AG08395 (cell line): Measurements from ENCODE around the gene OSTN.
A peak's percentile ranks its signal among the peaks of the same experiment; 100 is the strongest.
"Not testable (repeated sequence)": the region's sequence is repeated elsewhere in the genome, so short reads cannot be mapped to it uniquely, and the experiment has no call there.

Experiments used
- DNase-seq: peaks from one replicate; pipeline ENCODE4 v3.0.0; 2012; ENCODE audit warnings: mixed read lengths, low spot score

OSTN gene

DNA sequence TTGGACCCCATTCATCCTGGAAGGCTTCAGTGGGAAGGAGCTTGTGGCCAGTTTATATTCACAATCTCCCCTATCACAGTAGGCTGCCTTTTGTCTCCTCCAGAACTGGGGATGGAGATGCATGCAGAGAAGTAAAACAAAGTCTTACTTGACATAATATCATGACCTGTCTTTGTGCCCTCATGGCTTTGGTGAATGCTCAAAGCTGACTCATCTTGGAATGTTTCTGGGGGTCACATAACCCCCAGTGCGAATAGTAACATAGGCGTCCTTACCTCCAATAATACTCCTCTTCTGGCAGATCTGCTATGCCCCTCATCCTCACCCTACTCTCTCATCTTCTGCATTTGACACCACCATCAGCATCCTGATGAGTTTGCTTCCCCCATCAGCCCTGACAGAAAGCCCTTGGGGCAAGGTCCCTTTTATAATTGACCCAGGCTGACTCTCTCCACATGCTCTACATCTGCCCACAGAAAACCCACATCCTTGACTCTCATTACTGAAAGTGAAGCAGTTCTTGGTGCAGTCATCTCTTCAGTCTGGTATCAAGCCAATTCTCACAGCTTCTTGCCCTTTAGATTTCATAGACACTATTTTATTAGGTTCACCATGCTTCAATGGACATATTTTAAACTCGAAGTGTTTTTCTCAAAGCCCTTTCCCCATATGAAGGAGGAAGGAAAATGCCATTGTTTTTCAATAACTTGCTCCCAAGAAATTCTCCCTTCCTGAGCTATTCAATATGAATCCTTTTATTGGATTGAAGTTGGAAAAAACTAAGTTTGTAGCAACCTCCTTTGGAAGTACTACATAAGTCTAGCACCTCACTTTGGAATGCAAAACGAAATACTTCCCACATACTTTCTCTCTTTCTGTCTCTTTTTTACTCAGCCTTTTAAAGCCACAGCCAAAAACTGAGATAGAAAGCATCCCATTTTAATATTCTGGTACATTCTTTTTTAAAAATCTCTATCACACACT, 36.6 kb downstream of the OSTN start:
- DNase-seq = peak; percentile 46

DNA sequence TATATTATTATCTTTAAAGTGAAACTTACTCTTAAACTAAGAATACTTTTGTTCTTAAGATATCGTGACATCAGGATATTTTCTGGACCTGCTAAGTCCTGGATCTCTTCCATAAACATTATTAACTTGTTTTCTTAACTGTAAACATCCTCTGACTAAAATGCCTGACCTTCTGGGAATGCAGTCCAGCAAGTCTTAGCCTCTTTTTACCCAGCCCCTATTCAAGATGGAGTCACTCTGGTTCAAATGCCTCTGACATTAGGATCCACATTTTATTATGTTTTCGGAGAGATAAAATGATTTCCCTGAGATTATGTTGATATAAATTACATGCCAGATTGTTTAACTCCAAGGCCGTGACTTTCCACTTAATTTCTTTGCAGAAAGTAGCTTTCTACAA, 37.6 kb downstream of the OSTN start:
- no peak for DNase-seq

DNA sequence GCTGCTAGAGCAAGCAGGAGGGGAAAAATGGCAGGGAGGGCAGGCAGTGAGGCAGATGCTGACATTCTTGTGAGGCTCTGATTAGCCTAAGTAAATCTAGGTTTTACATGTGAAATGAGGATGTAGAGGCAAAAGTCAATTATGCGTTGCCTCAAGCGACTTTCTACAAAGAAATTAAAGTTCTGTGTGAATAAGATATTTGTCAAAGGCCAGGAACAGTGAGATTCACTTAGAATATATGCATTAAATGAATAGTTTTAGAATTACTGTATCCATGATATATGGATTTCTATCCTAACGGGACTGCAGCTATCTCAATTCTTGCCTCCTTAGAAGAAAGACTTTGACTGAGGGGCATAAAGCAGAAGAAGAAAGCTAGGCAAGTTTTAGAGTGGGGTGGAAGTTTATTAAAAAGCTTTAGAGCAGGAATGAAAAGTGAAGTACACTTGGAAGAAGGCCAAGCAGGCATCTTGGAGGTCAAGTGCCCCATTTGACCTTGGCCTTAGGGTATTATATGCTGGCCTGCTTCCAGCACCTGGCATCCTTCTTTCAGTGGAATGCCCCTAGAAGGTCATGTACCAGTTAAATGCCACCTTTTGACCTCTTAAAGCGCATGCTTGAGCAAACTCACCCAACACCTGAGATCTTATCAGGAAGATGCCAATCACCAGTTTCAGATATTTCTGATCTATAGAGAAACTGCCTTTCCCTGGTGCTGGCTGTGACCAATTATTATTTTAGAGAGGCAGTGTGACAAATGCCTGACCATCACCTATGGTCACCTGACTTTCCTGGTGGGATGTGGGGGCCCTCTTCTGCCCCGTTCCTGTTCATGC, 38.2 kb downstream of the OSTN start:
- DNase-seq = no peak

DNA sequence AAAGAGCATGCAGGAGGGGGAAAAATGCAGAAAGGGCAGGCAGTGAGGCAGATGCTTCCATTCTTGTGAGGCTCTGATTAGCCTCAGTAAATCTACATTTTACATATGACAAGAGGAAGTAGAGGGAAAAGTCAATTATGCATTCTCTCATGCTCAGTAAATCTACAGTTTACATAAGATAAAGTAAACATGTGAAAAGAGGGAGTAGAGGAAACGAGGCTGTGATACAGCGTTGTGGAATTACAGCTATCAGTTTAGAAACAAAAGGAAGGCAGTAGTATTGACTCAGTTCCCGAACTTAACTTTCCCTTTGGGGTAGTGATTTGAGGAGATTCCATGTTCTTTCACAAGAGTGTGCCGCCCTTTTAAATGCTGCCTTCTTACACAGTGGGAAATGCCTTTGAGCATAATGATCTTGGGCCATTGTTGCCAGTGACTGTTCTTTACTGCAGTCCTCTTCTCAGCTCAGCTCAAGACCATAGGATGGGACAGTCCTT, 39.3 kb downstream of the OSTN start:
- no peak for DNase-seq

DNA sequence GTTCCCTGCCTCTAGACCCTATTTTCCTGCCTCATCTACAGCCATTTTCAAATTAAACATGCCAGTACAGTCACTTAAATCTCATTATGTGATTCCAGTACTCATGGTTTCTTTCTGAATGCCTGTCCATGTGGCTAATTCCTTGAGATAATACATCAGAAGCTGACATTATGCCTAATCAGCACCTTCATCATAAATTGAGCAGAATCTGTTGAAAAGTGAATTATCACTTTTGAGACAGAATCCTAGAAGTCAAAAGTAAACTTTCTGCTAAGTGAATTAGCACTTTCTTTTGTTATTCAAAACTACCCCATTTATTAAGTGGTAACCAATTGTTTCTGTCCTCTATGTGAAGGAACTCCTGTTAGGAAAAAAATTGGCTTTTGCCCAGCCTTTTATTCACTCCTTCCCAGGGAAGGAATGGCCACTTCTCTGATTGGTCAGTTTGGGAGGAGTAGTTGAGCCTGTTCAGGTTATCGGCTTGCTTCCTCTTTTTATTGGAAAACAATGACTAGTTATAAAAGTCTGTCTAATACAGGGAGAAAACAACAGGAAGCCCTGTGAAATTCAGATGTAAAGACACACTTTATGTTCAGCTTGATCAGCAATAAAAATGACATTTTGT, 40.5 kb downstream of the OSTN start:
- no peak for DNase-seq

DNA sequence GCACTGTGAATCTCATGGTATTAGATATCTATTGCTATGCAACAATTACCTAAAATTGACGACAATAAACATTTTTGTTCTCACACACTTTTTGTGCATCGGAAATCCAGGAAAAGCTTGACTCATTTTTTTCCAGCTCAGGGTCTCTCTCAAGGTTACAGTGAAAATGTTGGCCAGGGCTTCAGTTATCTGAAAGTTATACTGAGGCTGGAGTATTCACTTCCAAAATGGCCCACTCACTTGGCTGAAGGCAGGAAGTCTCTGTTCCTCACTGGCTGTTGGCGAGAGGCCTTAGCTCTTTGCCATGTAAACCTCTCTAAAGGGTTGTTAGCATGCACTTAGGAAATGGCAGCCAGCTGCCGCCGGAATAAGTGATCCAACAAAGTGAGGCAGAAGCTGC, 41.4 kb downstream of the OSTN start:
- no peak for DNase-seq

DNA sequence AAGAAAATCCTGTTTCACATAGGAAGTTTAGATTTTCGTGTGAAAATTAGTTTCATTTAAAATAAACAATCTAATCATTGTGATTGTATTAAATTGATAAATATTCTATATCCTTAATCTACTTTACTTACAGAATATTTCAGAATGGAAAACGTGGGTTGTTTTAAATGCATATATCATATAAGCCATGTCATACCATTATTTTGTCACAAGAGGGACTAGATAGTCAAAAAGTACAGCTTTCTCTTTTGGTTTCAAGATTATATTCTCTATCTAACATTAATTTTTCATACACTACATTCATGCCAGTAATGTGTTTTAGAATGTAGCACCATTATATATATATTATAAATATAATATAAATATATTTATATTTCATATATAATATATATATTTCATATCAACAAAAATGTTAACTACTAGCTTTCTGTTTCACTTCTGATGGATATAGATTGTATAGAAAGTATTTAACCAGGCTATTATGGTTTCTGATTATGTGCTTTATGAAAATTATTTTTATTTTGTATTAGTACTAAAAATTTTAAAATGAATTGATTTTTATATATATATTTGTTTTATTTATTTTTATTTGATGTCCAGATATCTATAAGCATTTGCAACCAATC, 45.3 kb downstream of the OSTN start:
- no peak for DNase-seq

DNA sequence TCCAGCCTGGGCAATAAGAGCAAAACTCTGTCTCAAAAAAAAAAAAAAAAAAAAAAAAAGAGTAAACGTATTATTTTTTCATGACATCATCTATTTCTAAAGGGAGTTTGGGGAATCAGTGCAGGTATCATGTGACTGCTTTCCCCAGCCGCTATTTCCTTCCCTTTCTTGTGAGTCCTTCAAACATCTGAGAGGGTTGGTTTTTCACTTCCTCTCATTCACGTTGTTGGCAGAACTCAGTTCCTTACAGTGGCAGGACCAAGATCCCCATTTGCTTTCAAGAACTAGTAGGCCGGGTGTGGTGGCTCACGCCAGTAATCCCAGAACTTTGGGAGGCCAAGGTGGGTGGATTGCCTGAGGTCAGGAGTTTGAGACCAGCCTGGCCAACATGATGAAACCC, 47.0 kb downstream of the OSTN start:
- not testable (repeated sequence) for DNase-seq

DNA sequence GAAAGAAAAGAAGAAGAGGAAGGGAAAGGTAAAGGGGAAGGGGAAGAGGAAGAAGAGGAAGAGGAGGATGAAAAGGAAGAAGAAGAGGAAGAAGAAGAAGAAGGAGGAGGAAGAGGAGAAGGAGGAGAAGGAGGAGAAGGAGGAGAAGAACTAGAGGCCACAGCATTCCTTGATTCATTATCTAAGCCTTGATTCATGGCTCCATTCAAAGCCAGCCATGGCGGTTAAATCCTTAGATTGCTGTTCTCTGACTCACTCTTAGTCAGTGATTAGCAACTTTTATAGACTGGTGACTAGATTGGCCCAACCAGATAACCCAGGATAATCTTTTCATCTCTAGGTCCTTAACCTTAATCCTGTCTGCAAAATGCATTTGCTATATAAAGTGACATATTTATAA, 47.6 kb downstream of the OSTN start:
- DNase-seq = peak; percentile 62

DNA sequence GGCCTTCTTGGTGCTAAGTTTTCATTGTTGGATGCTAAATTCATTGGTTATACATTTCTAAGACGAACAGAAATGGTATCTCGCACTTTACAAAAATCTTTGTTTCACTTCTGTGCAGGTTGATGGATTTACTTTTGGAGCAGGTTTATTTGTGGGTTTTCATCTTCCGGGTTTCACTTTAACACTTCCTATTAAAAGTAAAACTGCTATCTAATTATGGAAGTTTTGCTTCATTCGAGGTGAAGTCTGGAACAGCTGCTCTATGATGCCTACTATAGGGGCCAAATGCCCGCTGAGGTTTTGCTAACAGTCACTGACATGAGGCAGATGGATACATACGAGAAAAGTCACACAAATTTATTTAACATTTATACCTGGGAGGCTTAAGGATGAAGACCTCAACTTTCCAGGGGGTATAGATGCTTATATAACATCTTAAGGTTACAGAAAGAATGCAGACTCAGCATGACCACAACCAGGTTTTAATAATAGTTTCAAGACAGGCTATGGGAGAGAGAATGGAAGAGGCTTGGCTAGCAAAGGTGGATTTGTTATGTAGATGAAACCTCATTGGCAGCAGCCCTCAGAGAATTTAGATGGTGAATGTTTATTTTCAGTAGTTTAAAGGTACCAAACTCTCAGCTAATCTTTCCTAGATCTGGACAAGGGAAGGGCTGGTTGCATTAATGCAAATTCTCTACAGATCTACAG, 54.2 kb downstream of the OSTN start:
- DNase-seq = no peak

DNA sequence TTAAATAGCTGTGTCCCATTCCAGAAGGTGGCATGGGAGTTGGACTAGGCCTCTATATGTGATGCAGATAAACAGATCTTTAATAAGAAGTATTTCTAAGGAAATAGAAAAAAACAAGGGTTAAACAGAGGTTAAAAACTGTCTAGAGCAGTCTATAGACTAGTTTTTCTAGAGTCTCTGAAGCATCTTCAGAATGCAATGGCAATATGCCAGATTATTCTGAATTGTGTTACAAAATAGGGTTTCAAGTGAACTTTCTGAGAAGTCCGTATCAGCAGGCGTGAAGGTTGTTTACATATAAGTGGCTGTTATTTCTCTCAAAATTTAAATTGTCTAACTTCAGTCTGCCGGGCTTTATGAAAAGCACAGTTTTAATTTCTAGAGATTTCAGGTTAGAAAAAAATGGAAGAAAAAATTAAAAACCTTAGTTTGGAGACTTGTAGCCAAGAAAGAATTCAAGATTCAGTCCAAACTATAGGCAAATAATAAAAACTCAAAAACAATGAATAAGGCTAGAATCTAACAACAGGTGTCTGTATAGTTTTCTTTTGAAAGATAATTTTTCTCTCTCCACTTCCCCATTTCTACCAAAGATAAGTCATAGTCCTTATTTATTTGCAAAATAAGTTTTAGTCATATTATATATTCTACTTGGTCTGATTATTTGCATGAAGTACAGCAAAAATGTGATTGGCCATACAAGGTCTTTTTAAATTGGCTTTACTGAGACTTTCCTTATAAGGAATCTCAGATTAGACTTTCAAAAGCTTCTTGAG, 55.2 kb downstream of the OSTN start:
- DNase-seq = no peak

DNA sequence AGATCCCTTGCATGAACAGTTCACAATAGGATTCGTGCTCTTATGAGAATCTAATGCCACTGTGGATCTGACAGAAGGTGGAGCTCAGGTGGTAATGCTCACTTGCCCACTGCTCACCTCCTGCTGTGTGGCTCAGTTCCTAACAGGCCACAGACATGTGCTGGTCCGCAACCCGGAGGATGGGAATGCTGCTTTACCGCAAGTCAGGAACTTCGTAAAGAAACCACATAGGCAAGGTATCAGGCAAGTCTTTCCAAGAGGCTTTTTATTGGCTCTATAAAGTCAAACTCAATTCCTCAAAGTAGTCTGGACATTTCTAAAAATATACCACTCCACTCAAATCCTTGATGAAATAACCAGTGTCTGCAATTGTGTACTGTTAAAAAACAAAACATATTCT, 56.1 kb downstream of the OSTN start:
- no peak for DNase-seq

DNA sequence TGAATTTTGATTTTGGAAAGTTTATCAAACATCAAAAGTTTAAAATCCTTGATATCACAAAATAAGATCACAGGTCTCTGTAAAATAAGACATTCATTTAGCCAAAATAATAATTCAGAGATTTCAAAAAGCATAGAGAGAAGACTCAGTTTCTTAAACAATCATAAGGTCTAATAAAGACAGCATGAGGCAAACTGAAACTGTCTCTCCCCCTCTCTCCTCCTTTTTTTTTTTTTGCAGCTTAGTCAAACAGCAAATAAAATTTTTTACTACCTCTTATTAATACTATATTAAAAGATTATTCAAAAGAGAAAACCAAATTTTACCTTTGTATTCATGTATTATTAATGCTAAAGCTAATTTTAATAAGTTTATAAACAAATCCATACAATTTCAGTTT, 57.4 kb downstream of the OSTN start:
- DNase-seq = no peak

DNA sequence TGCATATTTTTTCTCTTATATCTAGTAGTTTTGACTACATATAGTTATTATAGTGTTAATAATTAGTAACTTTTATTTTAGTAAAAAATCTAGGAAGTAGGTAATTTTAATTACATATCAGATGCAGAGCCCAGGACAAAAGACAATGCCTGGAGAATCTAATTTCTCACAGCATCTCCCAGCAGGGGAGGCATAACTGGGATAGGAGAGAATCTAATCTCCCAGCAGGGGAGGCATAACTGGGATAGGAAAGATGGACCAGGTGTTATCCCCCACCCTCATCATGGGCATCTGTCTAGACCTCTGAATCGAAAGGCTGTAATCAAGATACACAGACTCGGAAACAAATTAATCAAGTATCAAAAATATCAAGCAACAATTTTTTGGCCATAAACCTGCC, 58.2 kb downstream of the OSTN start:
- no peak for DNase-seq

DNA sequence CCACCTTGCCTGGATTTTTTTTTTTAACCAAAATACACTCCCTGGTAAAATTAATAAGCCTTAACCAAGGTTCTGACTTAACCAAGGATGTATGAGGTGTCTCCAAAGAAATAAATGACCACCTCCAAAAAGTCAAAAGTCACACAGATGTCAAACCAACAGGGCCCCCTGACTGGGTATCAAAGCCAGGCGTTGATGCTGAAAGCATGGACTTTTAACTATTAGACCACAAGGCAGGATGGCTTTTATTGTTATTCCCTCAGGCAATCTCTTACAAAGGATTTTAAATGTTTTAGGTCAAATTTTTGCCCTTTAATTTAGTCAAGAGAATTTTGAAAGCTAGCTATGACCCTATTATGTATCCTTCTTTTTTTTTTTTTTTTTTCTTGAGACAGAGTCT, 60.4 kb downstream of the OSTN start:
- no peak for DNase-seq

DNA sequence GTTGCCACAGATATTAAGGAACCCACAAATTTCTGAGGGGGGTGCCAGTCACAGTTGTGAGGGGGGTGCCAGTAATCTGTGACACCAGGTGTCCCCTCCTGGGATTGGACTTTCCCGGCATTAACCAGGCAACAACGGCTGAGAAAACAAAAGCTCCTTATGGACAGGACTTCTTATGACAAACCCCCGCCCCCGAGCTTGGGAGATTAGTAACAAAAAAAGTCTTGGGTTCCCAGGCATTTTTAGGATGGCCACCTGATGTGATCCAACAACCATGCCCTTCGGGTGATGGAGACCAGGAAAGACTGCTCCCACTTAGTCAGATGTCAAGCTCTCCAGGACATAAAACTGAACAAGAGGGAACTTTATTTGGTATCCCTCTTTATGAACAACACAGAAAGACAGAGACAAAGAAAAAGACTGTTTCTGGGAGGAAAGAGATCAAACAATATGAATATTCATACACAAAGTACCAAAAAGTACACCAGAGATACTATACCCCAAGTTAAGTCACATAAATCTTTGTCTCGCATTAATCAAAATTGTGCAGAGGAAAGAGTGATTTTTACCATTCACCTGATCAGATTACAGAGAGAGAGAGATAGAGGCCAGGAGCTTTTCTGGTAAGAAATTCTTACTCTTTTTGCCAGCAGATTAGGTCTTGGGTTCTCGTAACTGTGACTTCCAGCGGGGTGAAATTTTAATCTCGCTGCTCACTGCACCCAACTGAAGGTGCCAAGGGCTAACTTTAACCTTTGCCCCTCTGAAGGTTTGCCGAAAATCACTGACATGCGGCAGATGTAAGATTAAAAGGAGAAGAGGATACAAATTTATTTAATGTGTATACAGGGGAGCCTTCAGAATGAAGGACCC, 61.6 kb downstream of the OSTN start:
- no peak for DNase-seq

DNA sequence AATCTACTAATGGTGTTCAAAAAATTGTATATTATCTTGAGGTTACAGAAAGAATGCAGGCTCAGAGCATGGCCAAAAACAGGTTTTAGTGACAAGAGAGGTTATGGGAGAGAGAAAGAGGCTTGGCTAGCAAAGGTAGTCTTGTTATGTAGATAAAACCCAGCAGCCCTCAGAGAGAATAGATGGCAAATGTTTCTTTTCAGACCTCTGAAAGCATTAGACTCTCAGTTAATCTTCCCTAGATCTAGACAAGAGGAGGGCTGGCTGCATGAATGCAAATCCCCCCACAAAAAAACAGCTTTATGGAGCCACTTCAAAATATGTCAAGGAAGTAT, 62.2 kb downstream of the OSTN start:
- no peak for DNase-seq

DNA sequence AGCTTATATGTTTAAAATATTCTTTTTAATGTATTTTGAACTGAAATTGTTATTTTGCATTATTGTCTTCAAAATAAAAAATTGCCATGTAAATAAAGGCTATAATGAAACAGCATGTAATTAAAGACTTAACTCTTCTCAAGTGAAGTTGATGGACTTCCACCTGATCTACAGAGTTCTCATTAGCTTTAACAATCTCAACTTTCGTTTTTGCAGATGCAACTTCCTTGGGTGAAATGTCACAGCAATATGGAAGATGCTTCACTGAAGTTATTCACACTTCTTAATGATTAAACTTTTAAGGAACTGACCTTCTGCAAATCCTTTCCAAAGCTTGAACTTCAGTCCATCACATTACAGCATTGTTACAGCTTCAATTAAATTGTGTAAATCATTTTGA, 63.6 kb downstream of the OSTN start:
- DNase-seq = no peak

DNA sequence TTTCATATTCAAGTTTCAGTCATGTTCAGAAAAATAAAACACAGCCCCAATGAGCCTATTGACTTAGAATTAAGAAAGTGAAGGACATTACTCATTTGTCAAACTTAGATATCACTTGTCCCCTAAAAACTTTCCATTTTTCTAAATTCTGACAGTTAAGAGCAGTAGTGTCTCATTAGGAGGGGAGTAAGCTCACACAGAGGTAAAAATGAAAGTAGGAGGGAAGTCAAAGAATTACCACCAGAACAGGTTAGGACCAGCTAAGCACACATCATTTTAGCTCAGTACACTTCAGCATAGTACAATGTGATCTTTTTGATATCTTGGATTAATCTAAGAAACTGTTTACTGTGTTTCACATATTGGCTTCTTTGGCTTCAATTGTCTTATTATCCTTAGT, 64.3 kb downstream of the OSTN start:
- DNase-seq = no peak

DNA sequence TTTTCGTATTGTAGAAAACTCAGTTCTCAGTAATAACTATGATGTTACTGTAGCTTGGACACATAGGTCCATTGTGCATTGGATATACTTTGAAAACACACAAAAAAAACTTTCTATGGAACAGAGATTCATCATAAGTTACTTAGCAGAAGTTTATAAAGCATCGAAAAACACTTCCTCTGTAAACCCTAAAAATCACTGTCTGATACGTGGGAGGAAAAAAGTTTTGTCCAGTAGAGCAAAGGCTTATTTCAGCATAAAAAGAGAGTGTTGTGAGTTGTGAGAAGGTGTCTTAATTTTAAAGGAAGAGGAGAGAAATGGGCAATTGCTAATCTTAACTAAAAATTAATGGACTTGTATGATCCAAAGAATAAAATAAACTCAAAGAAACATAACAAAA, 64.8 kb downstream of the OSTN start:
- no peak for DNase-seq
